ENCODE data around the gene GALR3. TPM values are rescaled to one million over a fixed set of nuclear protein-coding genes. Genes with fewer than 3 reads are reported as not detected.

GALR3 gene
- polyA plus RNA-seq, 12 donors: not detected

DNA sequence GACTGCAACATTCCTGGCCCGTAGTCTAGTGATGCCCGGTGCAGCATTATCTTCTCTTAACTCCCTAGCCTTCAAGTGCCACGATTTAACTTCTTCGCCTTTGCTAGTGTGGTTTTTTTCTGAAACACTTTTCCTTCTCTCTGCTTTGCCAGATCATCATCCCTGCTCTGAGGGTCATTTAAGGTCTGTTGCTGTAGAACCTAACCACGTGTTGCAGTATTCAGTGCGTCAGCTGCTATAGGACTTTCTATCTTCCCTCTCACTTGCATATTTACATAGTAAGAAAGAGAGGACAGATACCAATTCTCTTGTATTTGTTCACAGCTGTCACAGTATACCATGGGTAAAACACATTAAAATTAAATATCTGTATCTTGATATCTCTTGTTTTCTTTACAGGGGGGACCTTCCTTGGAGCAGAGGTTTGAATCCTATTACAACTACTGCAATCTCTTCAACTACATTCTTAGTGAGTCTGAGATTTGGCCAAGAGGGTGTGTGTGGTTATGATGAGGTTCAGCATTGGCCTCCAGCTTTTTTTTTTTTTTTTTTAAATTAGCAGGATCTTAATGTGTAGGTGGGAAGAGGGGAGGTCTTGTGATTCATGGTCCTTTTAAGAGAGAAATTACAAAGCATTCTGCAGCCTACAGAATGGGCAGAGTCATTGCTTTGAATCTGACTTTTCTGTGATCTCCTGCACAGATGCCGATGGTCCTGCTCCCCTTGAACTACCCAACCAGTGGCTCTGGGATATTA is 39.6 kb downstream of the GALR3 start:
- no peak for DNase-seq

DNA sequence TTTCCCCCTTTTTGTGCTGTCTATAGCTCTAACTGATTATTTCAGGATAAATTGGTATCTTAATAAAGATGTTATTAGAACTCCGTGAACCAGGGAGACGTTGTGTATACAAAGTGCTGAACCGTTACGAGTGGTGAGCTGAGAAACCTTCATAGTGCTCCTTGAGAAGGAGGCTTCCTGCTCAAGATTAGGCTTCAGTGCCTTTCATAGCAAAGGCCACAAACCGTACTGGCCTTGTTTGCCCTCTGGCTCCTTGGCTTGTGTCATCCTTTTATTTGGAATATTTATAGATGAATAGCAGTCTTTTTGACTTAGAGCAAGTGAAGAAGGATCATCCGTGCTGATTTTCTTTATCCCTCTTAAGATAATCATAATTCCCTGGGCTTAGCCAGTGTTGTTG is 42.3 kb downstream of the GALR3 start:
- no peak for DNase-seq

DNA sequence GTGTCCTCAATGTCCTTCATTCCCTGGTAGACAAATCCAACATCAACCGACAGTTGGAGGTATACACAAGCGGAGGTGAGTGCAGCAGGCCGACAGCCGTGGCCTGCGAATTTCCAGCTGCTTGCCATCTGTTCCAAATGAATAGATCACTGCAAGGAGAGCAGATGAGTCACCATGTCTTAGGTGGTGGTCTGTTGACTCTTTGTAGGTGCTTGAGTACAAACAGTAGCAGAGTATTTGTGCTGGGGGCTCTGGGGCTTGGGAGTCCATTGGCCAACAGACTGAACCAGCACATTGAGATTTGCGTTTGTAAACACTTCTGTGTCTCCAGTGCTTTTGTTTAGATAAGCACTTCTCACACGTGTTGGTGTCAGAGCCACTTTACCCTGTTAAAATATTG is 47.1 kb downstream of the GALR3 start:
- DNase-seq: no peak

Other genes with a start within 250 kb of the GALR3 start
- gene LGALS2, start 243.3 kb upstream of the GALR3 start, polyA plus RNA-seq (ENCODE audit: insufficient read length in 12 of 12): 1 to 10 TPM in 2 of 12 donors, under 1 TPM in 6, not detected in 4; 0.31 to 4.0 (median 0.56) TPM
- 10 to 100 TPM in 11 of 12 donors, not detected in 1; 24.7 to 53.2 (median 39.4) TPM for gene GGA1, start 214.5 kb upstream of the GALR3 start, polyA plus RNA-seq (ENCODE audit: insufficient read length in 12 of 12)
- 10 to 100 TPM in 4 of 12 donors, 1 to 10 TPM in 7, not detected in 1; 5.2 to 27.2 (median 9.2) TPM for gene SH3BP1, start 183.7 kb upstream of the GALR3 start, polyA plus RNA-seq (ENCODE audit: insufficient read length in 12 of 12)
- 10 to 100 TPM in 11 of 12 donors, not detected in 1; 11.1 to 25.4 (median 16.6) TPM for gene PDXP, start 164.7 kb upstream of the GALR3 start, polyA plus RNA-seq (ENCODE audit: insufficient read length in 12 of 12)
- 1,000 to 10,000 TPM in 11 of 12 donors, not detected in 1; 1,080 to 2,513 (median 1,522) TPM for gene LGALS1, start 147.7 kb upstream of the GALR3 start, polyA plus RNA-seq (ENCODE audit: insufficient read length in 12 of 12)
- gene NOL12, start 137.0 kb upstream of the GALR3 start, polyA plus RNA-seq (ENCODE audit: insufficient read length in 12 of 12): 10 to 100 TPM in 11 of 12 donors, not detected in 1; 12.0 to 26.4 (median 13.6) TPM
- 10 to 100 TPM in 11 of 12 donors, not detected in 1; 33.8 to 64.5 (median 39.2) TPM for gene TRIOBP, start 126.3 kb upstream of the GALR3 start, polyA plus RNA-seq (ENCODE audit: insufficient read length in 12 of 12)
- gene GCAT, start 15.4 kb upstream of the GALR3 start, polyA plus RNA-seq (ENCODE audit: insufficient read length in 12 of 12): 1 to 10 TPM in 10 of 12 donors, not detected in 2; 3.6 to 6.3 (median 5.2) TPM
- 10 to 100 TPM in 7 of 12 donors, 1 to 10 TPM in 4, not detected in 1; 7.7 to 16.4 (median 10.7) TPM for gene ANKRD54, start 21.0 kb downstream of the GALR3 start, polyA plus RNA-seq (ENCODE audit: insufficient read length in 12 of 12)
- 1,000 to 10,000 TPM in 9 of 12 donors, 100 to 1,000 TPM in 2, not detected in 1; 578 to 1,449 (median 1,314) TPM for gene EIF3L, start 26.0 kb downstream of the GALR3 start, polyA plus RNA-seq (ENCODE audit: insufficient read length in 12 of 12)
- gene MICALL1, start 82.9 kb downstream of the GALR3 start, polyA plus RNA-seq (ENCODE audit: insufficient read length in 12 of 12): 10 to 100 TPM in 11 of 12 donors, not detected in 1; 39.0 to 60.7 (median 43.8) TPM
- gene C22orf23, start 130.2 kb downstream of the GALR3 start, polyA plus RNA-seq (ENCODE audit: insufficient read length in 12 of 12): 10 to 100 TPM in 1 of 12 donors, 1 to 10 TPM in 9, not detected in 2; 6.0 to 10.7 (median 9.1) TPM
- 10 to 100 TPM in 11 of 12 donors, not detected in 1; 29.5 to 53.0 (median 41.3) TPM for gene POLR2F, start 130.3 kb downstream of the GALR3 start, polyA plus RNA-seq (ENCODE audit: insufficient read length in 12 of 12)
- gene SOX10, start 161.2 kb downstream of the GALR3 start, polyA plus RNA-seq (ENCODE audit: insufficient read length in 12 of 12): 10 to 100 TPM in 2 of 12 donors, 1 to 10 TPM in 9, not detected in 1; 3.4 to 24.9 (median 6.7) TPM
- gene PICK1, start 234.0 kb downstream of the GALR3 start, polyA plus RNA-seq (ENCODE audit: insufficient read length in 12 of 12): 10 to 100 TPM in 3 of 12 donors, 1 to 10 TPM in 8, not detected in 1; 6.1 to 21.5 (median 9.2) TPM

All from muscle of arm (tissue), 12 donors.